Measurements from ENCODE around the gene ATN1. TPM values are rescaled to one million over a fixed set of nuclear protein-coding genes. Genes with fewer than 3 reads are reported as not detected.

The ATN1 gene
- total and polyA plus RNA-seq, 9 of the 15 experiments (the other 6 are each of a cell fraction or from before 2014, with no cell fraction given) = 0.15 to 49.8 (median 2.7) TPM

DNA sequence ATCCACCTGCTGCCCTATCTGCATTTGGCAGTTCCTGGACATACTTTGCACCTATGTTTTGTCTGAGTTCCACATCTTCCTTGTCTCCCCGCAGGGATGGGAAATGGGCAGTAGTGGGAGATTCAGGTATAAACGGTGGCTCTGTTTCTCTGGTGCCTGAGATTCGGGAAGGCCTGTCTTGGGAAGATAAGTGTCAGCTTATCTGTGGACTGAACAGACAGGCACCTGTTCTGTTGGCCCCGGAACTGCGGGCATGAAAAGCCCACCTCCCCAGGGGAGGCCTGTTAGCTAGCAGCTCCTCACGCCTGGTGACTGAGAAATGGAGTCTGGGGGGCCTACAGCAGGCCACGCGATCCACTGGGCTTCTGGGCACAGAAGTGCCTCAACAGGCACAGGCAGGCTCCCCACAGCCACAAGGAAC, 36.9 kb downstream of the ATN1 start (continued):
- TF ChIP-seq, protein P1, sequence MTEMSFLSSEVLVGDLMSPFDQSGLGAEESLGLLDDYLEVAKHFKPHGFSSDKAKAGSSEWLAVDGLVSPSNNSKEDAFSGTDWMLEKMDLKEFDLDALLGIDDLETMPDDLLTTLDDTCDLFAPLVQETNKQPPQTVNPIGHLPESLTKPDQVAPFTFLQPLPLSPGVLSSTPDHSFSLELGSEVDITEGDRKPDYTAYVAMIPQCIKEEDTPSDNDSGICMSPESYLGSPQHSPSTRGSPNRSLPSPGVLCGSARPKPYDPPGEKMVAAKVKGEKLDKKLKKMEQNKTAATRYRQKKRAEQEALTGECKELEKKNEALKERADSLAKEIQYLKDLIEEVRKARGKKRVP (CRISPR knock-in tag; IDR thresholded peaks at IDR 0.05) = no peak
- TF ChIP-seq BRF1 (IDR thresholded peaks at IDR 0.05; ENCODE audit: borderline replicate concordance, extremely low read depth, insufficient read length) = no peak
- TF ChIP-seq, protein P2, sequence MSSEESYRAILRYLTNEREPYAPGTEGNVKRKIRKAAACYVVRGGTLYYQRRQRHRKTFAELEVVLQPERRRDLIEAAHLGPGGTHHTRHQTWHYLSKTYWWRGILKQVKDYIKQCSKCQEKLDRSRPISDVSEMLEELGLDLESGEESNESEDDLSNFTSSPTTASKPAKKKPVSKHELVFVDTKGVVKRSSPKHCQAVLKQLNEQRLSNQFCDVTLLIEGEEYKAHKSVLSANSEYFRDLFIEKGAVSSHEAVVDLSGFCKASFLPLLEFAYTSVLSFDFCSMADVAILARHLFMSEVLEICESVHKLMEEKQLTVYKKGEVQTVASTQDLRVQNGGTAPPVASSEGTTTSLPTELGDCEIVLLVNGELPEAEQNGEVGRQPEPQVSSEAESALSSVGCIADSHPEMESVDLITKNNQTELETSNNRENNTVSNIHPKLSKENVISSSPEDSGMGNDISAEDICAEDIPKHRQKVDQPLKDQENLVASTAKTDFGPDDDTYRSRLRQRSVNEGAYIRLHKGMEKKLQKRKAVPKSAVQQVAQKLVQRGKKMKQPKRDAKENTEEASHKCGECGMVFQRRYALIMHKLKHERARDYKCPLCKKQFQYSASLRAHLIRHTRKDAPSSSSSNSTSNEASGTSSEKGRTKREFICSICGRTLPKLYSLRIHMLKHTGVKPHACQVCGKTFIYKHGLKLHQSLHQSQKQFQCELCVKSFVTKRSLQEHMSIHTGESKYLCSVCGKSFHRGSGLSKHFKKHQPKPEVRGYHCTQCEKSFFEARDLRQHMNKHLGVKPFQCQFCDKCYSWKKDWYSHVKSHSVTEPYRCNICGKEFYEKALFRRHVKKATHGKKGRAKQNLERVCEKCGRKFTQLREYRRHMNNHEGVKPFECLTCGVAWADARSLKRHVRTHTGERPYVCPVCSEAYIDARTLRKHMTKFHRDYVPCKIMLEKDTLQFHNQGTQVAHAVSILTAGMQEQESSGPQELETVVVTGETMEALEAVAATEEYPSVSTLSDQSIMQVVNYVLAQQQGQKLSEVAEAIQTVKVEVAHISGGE (CRISPR knock-in tag; IDR thresholded peaks at IDR 0.05) = peak in 1 of 3 experiments; percentile 58; a peak in 1 of 6 replicates
- TF ChIP-seq ZNF780A (CRISPR knock-in tag; IDR thresholded peaks at IDR 0.05) = no peak
- TF ChIP-seq ZNF232 (CRISPR knock-in tag; IDR thresholded peaks at IDR 0.05) = no peak
- TF ChIP-seq ZKSCAN3 (CRISPR knock-in tag; IDR thresholded peaks at IDR 0.05) = no peak
- TF ChIP-seq, protein P3, sequence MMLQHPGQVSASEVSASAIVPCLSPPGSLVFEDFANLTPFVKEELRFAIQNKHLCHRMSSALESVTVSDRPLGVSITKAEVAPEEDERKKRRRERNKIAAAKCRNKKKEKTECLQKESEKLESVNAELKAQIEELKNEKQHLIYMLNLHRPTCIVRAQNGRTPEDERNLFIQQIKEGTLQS (IDR thresholded peaks at IDR 0.05) = no peak
- TF ChIP-seq, protein P3 (CRISPR knock-in tag; conservative IDR thresholded peaks at IDR 0.05) = no peak
- no peak for TF ChIP-seq ZNF830 (CRISPR knock-in tag; IDR thresholded peaks at IDR 0.05)
- TF ChIP-seq, protein P4, sequence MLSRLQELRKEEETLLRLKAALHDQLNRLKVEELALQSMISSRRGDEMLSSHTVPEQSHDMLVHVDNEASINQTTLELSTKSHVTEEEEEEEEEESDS (CRISPR knock-in tag; IDR thresholded peaks at IDR 0.05) = no peak

Data from K562 (cell line).